Measurements from ENCODE around the gene IL9.

DNA sequence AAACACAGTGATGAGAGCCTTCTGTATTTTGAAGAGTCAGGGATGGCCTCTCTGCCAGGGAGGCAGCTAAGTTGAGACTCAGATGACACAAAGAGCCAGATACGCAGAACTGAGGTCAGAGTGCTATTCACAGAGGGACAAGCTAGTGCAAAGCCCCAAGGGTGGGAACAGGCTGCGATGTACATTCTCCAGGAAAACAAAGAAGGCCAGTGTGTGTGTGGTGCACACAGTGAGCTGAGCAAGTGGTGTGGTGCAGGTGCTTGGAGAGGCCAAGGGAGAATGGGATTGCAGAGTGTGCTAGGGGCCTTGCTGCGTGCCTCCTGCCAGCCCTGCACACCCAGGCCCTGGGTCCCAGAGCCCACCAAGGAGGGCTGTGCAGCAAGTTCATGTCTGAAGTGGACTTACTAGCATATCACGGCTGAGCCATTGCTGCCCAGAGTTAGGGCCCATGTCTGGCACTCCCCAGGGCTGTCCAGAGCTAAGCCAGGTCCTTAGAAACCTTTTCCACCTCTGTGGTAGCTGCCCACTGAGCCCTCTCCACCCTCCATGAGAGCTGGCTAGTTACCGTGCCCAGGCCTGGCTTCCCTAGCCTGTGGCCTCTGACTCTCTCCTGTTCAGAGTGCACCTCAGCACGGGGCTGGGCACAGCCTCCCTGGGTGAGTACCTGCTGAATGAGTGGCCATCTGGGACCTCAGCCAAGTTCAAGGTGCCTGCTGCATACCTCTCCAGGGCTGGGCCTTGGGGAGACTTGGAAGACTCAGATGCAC is 51.9 kb downstream of the IL9 start:
- TF ChIP-seq, protein P1, sequence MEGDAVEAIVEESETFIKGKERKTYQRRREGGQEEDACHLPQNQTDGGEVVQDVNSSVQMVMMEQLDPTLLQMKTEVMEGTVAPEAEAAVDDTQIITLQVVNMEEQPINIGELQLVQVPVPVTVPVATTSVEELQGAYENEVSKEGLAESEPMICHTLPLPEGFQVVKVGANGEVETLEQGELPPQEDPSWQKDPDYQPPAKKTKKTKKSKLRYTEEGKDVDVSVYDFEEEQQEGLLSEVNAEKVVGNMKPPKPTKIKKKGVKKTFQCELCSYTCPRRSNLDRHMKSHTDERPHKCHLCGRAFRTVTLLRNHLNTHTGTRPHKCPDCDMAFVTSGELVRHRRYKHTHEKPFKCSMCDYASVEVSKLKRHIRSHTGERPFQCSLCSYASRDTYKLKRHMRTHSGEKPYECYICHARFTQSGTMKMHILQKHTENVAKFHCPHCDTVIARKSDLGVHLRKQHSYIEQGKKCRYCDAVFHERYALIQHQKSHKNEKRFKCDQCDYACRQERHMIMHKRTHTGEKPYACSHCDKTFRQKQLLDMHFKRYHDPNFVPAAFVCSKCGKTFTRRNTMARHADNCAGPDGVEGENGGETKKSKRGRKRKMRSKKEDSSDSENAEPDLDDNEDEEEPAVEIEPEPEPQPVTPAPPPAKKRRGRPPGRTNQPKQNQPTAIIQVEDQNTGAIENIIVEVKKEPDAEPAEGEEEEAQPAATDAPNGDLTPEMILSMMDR (conservative IDR thresholded peaks at IDR 0.05): no peak
- no peak for TF ChIP-seq EZH2 (IDR thresholded peaks at IDR 0.05; ENCODE audit: low read depth)
